GM19099 (cell line): Measurements from ENCODE around the gene DMD.

Source experiments
- POLR2A ChIP-seq: IDR thresholded peaks from 3 replicates; pipeline ENCODE4 v1.6.1; 2011; ENCODE audit warnings: low read depth; ENCODE audit not compliant: insufficient read length; ENCODE audit errors: extremely low read depth

Gene DMD

DNA sequence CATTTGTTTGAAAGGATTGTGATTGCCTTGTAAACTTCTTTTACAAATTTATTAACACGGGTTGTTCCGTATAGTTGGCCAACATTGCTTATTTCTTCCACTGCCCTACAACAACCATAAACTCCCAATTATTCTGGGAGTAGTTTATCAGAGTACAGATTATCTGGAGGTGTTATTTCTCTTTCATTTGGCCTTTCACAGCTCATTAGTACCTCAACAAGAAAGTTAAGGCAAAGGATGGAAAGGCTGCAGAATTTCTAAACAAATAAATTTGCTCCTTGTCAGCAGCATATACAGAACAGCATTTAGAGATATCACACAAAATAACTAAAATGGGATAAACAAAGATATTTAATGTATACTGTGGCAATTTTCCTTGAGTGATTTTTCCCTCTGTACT, 548.8 kb downstream of the DMD start:
- no peak for TF ChIP-seq POLR2A

DNA sequence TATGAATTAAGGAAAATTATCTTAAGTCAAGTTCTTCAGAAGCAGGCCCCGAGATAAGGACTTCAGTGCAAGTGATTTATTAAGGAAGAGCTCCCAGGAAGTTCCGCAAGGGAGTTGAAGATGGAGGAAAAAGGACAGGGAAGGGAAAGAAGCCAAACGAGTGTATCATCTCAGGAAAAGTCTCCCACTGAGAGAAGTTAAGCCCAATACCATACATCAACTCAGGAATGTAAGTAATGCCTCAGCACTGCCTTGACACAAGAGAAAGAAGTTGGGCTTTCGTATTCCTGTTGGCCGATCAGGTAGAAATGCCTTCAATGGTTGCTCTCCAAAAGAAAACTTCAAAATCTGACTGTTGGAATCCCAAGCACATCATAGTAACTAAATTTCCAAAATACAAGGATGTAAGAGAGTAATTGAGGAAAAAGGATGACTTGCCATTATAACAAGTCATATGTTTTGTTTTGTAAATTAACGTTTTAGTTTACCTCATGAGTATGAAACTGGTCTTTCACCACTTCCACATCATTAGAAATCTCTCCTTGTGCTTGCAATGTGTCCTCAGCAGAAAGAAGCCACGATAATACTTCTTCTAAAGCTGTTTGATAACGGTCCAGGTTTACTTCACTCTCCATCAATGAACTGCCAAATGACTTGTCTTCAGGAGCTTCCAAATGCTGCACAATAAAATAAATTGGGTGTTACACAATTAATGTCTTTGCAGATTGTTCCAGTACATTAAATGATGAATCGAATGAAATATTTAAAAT, 566.7 kb downstream of the DMD start:
- no peak for TF ChIP-seq POLR2A

DNA sequence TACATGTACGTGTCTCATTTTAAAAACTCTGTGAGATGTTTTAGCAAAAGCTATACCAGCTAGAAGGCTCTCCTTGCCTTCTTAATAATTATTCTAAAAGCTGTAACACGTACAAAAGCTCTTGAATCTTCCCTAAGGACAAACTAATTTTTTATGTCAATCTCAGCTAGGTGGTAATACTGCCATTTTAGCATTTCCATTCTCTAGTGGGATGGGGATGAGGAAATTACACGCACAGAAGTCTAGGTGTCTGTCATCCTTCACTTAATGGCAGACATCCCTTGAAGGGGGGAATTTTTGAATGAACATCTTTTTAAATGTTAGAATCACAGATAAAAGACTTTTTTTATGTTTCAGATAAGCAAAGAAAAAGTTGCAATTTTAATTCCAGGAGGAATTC, 569.1 kb downstream of the DMD start:
- TF ChIP-seq POLR2A = no peak

DNA sequence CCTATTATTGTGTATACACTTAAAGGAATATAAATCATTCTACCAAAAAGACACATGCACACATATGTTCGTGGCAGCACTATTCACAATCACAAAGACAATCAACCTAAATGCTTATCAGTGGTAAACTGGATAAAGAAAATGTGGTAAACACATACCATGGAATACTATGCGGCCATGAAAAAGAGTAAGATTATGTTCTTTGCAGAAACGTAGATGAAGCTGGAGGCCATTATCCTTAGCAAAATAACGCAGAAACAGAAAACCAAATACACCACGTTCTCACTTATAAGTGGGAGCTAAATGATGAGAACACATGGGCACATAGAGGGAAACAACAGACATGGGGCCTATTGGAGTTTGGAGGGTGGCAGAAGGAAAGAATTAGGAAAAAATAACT, 593.2 kb downstream of the DMD start:
- TF ChIP-seq POLR2A = no peak

DNA sequence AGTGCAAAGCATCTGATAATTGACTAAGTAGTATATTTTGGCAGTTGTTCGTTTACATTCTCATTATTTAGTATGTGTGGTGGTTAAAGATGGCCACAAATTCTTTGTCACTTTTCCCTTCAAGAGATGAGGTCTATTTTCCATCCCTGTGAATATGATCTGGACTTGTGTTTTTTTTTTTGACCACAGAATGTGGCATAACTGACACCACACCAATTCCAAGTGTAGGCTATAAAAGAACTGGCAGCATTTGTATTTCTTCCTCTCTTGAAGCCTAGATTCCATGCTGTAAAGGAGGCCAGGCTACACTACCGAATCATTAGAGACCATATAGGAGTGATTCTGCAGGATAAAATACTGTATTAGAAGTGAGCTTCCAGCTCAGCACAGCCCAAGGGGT, 596.6 kb downstream of the DMD start:
- no peak for TF ChIP-seq POLR2A

DNA sequence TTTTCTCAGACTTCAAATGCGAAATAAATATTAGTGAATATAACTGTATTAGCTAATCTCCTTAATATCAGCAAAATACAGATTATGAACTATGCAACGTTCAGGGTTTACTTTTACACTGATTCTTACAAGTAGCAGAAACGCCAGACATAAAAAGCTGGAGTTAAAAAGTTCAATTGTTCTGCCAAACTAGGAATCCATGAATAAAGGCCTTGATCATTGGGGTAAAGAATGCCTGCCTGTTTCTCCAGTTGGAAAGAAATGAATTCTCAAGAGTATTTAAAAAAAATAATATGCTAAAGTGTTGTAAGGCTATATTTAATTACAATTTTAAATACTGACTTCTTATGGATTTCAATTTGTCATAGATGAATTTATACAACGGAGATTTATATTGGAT, 612.2 kb downstream of the DMD start:
- TF ChIP-seq POLR2A = no peak

DNA sequence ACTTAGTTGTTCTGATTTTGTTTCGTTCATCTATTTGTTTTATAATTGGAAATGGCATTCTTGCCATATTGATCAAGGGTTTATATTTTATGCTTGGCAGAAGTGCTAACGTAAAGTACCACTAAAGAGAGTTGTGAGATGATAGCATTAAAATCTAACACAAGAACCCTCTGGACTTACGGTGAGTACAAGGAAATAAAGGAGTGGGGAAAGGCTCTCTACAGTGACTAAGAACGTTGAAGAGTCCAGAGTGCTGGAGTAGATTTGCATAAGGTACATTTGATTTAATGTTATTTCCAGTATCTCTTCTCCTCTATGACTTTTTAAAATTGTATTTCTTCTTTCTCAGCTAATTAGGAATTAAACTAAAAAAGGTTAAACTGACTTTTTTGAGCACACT, 612.6 kb downstream of the DMD start:
- no peak for TF ChIP-seq POLR2A

DNA sequence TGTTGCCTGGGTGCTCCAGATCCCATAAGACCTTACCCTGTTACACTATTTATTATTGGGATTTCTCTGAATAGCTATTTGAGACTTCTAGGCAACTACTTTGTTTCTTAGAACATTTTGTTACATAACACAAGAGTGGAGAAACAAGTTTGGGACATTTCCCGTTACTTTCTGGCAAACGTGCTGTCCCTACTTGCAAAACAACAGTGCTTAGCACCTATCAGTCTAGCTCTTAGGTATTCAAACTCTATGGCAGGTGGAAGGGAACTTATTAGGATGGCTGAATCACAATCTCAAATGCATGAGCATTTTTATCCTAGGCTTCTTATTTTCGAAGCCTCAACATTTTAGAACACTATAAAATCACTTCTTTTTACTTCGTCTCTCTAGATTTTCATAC, 613.6 kb downstream of the DMD start:
- TF ChIP-seq POLR2A = no peak

DNA sequence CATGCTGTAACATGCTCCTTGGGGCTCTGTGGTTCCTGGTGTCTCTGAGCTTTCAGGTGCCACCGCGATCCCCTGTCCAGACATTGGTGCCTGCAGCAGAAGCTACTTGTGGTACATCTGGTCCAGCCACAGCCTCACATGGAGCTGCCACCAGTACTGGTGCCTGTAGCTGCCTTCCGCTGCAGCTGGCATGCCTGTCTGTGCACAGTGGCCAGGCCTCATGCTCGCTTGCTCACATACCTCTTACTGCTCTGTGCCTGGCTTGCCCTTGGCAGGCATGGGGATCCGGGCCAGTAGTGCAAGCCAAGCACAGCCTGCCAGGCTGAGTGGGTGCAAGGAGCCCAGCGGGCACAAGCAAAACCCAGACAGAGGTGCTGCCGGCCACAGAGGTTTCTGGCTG, 618.6 kb downstream of the DMD start:
- TF ChIP-seq POLR2A = no peak

DNA sequence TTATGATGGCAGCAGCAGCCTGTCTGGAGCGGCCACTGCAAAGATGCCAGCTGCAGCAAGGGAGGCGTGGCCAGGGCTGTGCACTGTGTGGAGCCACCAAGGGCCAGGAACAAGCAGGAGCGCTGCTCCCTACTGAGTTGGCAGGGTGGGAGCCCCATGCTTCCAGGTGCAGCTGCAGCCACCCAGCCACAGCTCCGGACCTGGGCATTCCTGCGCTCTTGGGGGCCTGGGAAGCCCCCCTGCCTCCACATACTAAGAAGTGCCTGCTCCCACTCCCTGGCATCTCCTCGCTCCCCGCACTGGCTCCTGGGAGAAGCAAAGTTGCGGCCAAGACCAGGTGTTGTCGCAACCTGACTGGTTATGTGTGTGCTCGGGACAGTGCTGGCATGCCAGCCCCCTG, 619.8 kb downstream of the DMD start:
- TF ChIP-seq POLR2A = no peak

DNA sequence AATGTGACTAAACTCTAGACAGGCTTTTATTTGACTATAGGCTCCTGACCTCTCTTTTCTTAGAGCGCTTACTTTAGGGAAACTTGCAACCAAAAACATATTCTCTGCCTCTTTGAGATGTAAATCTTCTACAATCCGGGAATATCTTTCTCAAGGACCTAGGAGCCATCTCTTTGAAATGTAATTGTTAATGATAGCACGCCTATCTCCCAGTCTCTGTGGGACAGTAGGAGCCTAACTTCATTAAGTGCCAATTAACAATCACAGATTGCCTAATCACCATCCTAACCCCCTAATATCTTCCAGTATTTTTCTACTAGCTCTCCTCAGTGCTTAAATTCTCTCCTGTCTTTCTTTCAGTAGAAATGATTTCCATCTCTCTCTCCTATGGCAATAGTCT, 628.6 kb downstream of the DMD start:
- no peak for TF ChIP-seq POLR2A

DNA sequence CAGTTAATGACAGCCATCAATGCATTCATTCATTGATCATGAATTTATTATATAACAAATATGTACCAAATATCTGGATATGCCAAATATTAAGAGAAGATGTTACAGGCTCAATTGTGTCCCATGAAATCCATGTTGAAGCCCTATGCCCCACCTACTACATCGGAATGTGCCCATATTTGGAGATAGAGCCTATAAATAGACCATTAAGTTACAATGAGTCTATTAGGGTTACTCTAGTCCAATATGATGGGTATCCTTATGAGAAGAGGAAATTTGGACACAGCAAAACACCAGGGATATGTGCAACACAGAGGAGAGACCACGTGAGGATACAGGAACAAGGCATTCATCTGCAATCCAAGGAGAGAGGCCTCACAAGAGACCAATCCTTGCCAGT, 634.5 kb downstream of the DMD start:
- no peak for TF ChIP-seq POLR2A

DNA sequence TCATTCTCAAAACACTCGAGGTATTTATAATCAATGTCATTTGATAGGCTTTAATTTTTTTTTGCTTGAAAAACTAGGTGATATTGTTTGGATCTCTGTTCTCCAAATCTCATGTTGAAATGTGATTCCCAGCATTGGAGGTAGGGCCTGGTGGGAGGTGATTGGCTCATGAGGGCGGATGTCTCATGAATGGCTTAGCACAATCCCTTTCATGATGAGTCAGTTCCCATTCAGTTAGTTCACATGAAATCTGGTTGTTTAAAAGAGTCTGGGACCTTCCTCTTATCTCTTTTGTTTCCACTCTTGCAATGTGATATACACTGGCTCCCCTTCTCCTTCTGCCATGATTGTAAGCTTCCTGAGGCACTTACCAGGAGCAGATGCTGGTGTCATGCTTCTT, 638.7 kb downstream of the DMD start:
- TF ChIP-seq POLR2A = no peak

DNA sequence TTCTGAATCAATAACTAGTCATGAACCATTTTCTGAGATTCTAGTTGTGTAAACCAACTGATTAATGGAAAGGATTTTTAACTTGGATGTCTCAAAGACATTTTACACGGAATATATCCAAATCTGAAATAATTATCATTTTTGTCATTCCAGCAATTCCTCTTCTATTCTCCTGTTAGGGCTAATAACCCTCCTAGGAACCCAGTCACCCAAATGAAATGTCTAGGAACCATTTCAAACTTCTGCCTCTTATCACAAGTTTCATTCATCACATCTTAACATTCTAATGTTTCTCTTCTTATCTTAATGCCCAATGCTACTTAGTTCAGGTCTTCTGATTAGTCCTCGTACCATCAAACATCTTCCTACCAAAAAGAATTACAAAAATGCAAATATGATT, 639.8 kb downstream of the DMD start:
- no peak for TF ChIP-seq POLR2A

DNA sequence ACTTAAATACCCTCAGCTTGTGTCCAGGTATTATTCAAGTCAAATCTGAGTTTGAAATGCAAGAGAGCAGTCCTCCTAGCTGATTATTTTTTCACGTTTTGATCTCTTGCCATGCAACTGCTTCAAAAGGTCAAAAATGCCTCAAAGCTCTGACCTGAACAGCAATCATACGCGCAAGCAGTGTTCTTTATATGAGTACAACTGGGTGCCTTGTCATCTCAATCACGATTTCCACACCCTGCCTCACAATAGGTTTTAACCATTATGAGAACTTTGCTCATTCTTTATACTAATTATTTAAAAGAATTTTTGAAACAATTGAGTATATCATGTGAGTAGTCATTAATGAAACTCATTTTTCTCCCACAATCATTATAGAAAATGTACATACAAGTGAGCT, 649.1 kb downstream of the DMD start:
- TF ChIP-seq POLR2A = no peak

DNA sequence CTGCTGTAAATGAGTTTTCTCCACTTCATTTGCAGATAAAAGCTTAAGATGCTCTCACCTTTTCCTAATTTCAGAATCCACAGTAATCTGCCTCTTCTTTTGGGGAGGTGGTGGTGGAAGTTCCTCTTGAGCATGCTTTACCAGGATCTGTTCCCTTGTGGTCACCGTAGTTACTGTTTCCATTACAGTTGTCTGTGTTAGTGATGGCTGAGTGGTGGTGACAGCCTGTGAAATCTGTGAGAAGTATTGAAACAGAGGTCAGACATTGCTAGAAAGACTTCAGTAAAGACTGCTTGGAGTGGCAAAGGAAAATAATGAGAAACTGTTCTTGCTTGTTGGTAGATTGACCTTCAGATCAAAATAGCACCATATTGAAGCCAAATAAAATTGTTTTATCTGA, 666.2 kb downstream of the DMD start:
- TF ChIP-seq POLR2A = no peak

DNA sequence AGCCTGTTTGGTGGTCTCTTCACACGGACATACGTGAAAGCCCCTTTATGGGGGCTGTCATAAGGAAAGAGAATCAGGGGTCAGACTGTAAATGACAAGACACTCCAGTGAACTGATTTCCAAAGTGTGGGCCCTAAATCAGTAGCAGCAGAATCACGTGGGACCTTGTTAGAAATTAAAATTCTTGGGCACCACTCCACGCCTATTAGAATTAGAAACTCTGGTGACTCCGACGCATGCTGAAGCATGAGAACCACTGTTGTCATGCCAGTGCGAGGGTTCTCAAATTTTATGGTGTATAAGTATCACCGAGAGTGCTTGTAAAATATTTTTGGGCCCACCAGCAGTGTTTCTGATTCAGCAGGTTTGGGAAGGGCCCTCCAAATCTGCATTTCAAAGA, 672.8 kb downstream of the DMD start:
- no peak for TF ChIP-seq POLR2A
